Measurements from ENCODE around the gene GBX2. TPM values are rescaled to one million over a fixed set of nuclear protein-coding genes. Genes with fewer than 3 reads are reported as not detected.

The GBX2 gene
- total and polyA plus RNA-seq, 12 donors, result not detected

- Histone ChIP-seq H3K36me3 (replicated peaks in 1 of 2) (no peaks in the 10 kb centered on the region), H3K4me1 (replicated peaks in 1 of 2) (no peaks in the 10 kb centered on the region), H3K9me3 (replicated peaks in 1 of 3) (no peaks in the 10 kb centered on the region), H3K4me3 (no peak overlapping the region), H3K27ac (no peak overlapping the region), H3K27me3 (no peaks in the 10 kb centered on the region)
- 80 to 86% (median 84%) methylated on average over 11 to 12 of the region's 12 CpGs for WGBS, 4 donors
- intact Hi-C loops (cut with DNase I), result no loop called here
- DNase-seq, result no peak
- TF ChIP-seq POLR2A (IDR thresholded peaks at IDR 0.05) (no peak), CTCF (IDR thresholded peaks at IDR 0.05) (no peak)
Observed at GRCh38 chr2:236195726-236196125, 27.5 kb upstream of the GBX2 start.

- no peak for DNase-seq
- 86 to 90% (median 88%) methylated on average over 12 of the region's 12 CpGs for WGBS, 4 donors
- H3K27me3 ChIP-seq, result no peaks in the 10 kb centered on the region
- intact Hi-C loops (cut with DNase I), result no loop called here
- no peaks in the 10 kb centered on the region for H3K36me3 ChIP-seq (replicated peaks in 1 of 2)
- no peaks in the 10 kb centered on the region for H3K4me1 ChIP-seq (replicated peaks in 1 of 2)
- H3K4me3 ChIP-seq, result no peak overlapping the region
- no peak overlapping the region for H3K27ac ChIP-seq
- TF ChIP-seq POLR2A (IDR thresholded peaks at IDR 0.05), result no peak
- no peak for TF ChIP-seq CTCF (IDR thresholded peaks at IDR 0.05)
- H3K9me3 ChIP-seq (replicated peaks in 1 of 3), result no peaks in the 10 kb centered on the region
Observed at GRCh38 chr2:236194786-236195185, 26.6 kb upstream of the GBX2 start.

GRCh38 chr2:236193026-236193425, 24.8 kb upstream of the GBX2 start:
- Histone ChIP-seq H3K27ac (no peak overlapping the region), H3K4me3 (no peak overlapping the region), H3K9me3 (replicated peaks in 1 of 3) (no peaks in the 10 kb centered on the region), H3K4me1 (replicated peaks in 1 of 2) (no peaks in the 10 kb centered on the region), H3K36me3 (replicated peaks in 1 of 2) (no peaks in the 10 kb centered on the region), H3K27me3 (no peaks in the 10 kb centered on the region)
- no peak for DNase-seq
- TF ChIP-seq CTCF (IDR thresholded peaks at IDR 0.05), result no peak
- no peak for TF ChIP-seq POLR2A (IDR thresholded peaks at IDR 0.05)
- intact Hi-C loops (cut with DNase I), result no loop called here
- WGBS, 4 donors, result 79 to 89% (median 83%) methylated on average over 4 to 10 of the region's 10 CpGs

GRCh38 chr2:236190674-236191073, 22.5 kb upstream of the GBX2 start:
- WGBS, 4 donors, result 72 to 94% (median 90%) methylated on average over 1 to 2 of the region's 2 CpGs
- H3K27ac ChIP-seq, result no peak overlapping the region
- DNase-seq, result no peak

More at GRCh38 chr2:236190674-236191073, 22.5 kb upstream of the GBX2 start:
- no peak for TF ChIP-seq POLR2A (IDR thresholded peaks at IDR 0.05)
- no peak for TF ChIP-seq CTCF (IDR thresholded peaks at IDR 0.05)
- H3K4me1 ChIP-seq (replicated peaks in 1 of 2), result no peaks in the 10 kb centered on the region
- no peaks in the 10 kb centered on the region for H3K9me3 ChIP-seq (replicated peaks in 1 of 3)
- no peak overlapping the region for H3K4me3 ChIP-seq
- intact Hi-C loops (cut with DNase I), result no loop called here
- H3K36me3 ChIP-seq (replicated peaks in 1 of 2), result no peaks in the 10 kb centered on the region
- H3K27me3 ChIP-seq, result no peaks in the 10 kb centered on the region
